ENCODE measurements around the gene C6orf132.

DNA sequence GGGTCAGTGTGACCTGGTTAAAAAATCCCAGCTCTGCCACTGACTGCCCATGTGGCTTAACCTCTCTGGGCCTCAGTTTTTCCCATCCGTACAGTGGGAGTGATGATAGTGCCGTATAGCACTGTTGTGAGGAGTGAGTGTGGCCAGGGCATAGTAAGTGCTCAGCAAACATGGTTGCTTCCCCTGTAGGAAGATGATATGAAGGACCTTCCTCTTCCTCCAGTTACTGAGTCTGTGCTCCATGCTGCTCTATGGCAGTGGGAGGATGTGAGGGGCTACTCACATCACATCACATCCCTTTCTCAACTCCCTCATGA, 13.1 kb downstream of the C6orf132 start:
- TF ChIP-seq, protein P1, sequence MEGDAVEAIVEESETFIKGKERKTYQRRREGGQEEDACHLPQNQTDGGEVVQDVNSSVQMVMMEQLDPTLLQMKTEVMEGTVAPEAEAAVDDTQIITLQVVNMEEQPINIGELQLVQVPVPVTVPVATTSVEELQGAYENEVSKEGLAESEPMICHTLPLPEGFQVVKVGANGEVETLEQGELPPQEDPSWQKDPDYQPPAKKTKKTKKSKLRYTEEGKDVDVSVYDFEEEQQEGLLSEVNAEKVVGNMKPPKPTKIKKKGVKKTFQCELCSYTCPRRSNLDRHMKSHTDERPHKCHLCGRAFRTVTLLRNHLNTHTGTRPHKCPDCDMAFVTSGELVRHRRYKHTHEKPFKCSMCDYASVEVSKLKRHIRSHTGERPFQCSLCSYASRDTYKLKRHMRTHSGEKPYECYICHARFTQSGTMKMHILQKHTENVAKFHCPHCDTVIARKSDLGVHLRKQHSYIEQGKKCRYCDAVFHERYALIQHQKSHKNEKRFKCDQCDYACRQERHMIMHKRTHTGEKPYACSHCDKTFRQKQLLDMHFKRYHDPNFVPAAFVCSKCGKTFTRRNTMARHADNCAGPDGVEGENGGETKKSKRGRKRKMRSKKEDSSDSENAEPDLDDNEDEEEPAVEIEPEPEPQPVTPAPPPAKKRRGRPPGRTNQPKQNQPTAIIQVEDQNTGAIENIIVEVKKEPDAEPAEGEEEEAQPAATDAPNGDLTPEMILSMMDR (conservative IDR thresholded peaks at IDR 0.05; ENCODE audit: low read depth, low read length), result no peak
- no peak for TF ChIP-seq EZH2 (IDR thresholded peaks at IDR 0.05; ENCODE audit: borderline replicate concordance, low read depth, low read length, poor library complexity, severe bottlenecking)
